Natural killer cell (primary cell): Measurements from ENCODE around the gene ELAC2. TPM values are rescaled to one million over a fixed set of nuclear protein-coding genes. Genes with fewer than 3 reads are reported as not detected.

Experiments
- ATAC-seq, 3 donors: fragments of 150-1000 bp in 2 of 3; fragments of 200-7000 bp in 1 of 3; cut with Tn5 transposase; 1 replicate in 1 of 3; 2 replicates in 2 of 3; pipeline ENCODE4 v1.10.0; 2021; ENCODE audit warnings: mild to moderate bottlenecking in 2 of 3, moderate library complexity in 2 of 3
- DNase-seq, 2 donors: peaks; one replicate each; pipeline versions ENCODE4 v3.0.0 to v3.0.0-alpha.2; 2013 to 2021; ENCODE audit warnings: mixed read lengths in 1 of 2
- H3K27ac ChIP-seq: one replicate; pipeline ENCODE4 v1.5.1; 2013; ENCODE audit warnings: mild to moderate bottlenecking, low read length
- H3K27me3 ChIP-seq: one replicate; pipeline ENCODE4 v1.6.1; 2013; ENCODE audit warnings: low read length; ENCODE audit not compliant: control insufficient read depth, insufficient read depth
- H3K36me3 ChIP-seq: one replicate; pipeline ENCODE4 v1.6.1; 2013; ENCODE audit warnings: low read length; ENCODE audit not compliant: control insufficient read depth, insufficient read depth
- H3K4me1 ChIP-seq: one replicate; pipeline ENCODE4 v1.6.1; 2013; ENCODE audit warnings: low read length; ENCODE audit not compliant: control insufficient read depth, insufficient read depth
- H3K4me3 ChIP-seq: one replicate; pipeline ENCODE4 v1.5.1; 2013; ENCODE audit warnings: low read length
- H3K9me3 ChIP-seq: one replicate; pipeline ENCODE4 v1.6.1; 2013; ENCODE audit warnings: low read length; ENCODE audit not compliant: control insufficient read depth, insufficient read depth
- H3K27ac Mint-ChIP-seq, 2 donors: one replicate each; pipeline ENCODE4 v1.8.0; 2022; ENCODE audit warnings: mild to moderate bottlenecking in 2 of 2, mixed read lengths in 2 of 2, moderate library complexity in 1 of 2
- H3K27me3 Mint-ChIP-seq, 2 donors: one replicate each; pipeline ENCODE4 v1.8.0; 2022; ENCODE audit warnings: low read depth in 2 of 2, mixed read lengths in 2 of 2
- H3K36me3 Mint-ChIP-seq: one replicate; pipeline ENCODE4 v1.8.0; 2022; ENCODE audit warnings: mixed read lengths
- H3K4me1 Mint-ChIP-seq, 2 donors: one replicate each; pipeline ENCODE4 v1.8.0; 2022; ENCODE audit warnings: mixed read lengths in 2 of 2
- H3K4me3 Mint-ChIP-seq: one replicate; pipeline ENCODE4 v1.8.0; 2022; ENCODE audit warnings: mild to moderate bottlenecking, moderate library complexity, mixed read lengths
- H3K9me3 Mint-ChIP-seq, 2 donors: one replicate each; pipeline ENCODE4 v1.8.0; 2022; ENCODE audit warnings: mixed read lengths in 2 of 2
- CTCF ChIP-seq: fragments of 200-600 bp; IDR thresholded peaks from one replicate; pipeline ENCODE4 v1.8.0; 2022; ENCODE audit warnings: antibody characterized with exemption
- WGBS: methylation state at CpG from one replicate; pipeline ENCODE4 v1.1.7; 2013; ENCODE audit warnings: missing lambda C conversion rate; ENCODE audit not compliant: insufficient coverage; 5-methylcytosine and 5-hydroxymethylcytosine counted together
- intact Hi-C: fragments of 100-400 bp; cut with micrococcal nuclease; formaldehyde crosslinking; loops from one replicate; pipeline ENCODE4 v1.14.2; 2022
- total RNA-seq, 4 donors: library from RNA; stranded (reverse); fragments of 120-200 nt in 1 of 4; gene quantifications; one replicate each; pipeline versions ENCODE4 v1.2.3 to v1.2.4, GENCODE V29; 2013 to 2022

Gene ELAC2
- total RNA-seq, 3 donors from 2014 or later (not counting 1 experiment from before 2014, with no cell fraction given), result 65.5 to 84.2 (median 83.4) TPM

DNA sequence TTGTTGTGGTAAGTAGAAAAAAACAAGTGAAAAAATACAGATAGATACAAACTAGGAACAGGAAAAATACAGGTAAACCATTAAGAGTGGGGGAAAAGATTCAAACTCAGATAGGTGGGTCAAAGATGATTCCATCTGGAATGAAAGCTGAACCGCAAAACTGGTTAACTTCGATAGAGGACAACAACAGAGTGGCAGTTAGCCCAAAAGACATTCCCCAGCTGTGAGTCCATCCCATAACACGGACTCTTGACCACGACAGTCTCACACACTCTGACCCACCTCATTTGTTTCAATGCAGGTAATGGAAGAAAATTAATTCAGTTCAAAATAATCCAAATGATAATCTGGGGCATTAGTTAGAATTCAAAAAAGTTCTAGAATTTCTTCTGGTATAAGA lies 13.5 kb downstream of the ELAC2 start:
- WGBS, result 96% methylated on average over 2 of the region's 4 CpGs
- H3K4me3 Mint-ChIP-seq, result no peak overlapping the region
- Histone ChIP-seq H3K4me3 (no peak overlapping the region), H3K9me3 (no peaks in the 10 kb centered on the region), H3K4me1 (no peaks in the 10 kb centered on the region), H3K27me3 (no peaks in the 10 kb centered on the region), H3K27ac (no peak overlapping the region), H3K36me3 (peaks cover 70% of the 10 kb centered on the region)
- DNase-seq (no peak), ATAC-seq (no peak)
- TF ChIP-seq CTCF, result no peak
- H3K36me3 Mint-ChIP-seq, result peaks cover 17% of the 10 kb centered on the region
- no peaks in the 10 kb centered on the region for H3K27me3 Mint-ChIP-seq
- intact Hi-C loops, result loop anchor here (5.0 kb wide), 1 partner anchor 747 kb away; no protein-coding TSS in a partner anchor
- H3K9me3 Mint-ChIP-seq, result no peaks in the 10 kb centered on the region
- H3K27ac Mint-ChIP-seq, result no peak overlapping the region
- peaks cover 4 to 7% of the 10 kb centered on the region in 2 donors for H3K4me1 Mint-ChIP-seq

GRCh38 chr17:13003927-13004326 lies 13.9 kb downstream of the ELAC2 start:
- no peak for TF ChIP-seq CTCF
- Mint-ChIP-seq H3K4me3 (no peak overlapping the region), H3K27me3 (no peaks in the 10 kb centered on the region), H3K4me1 (peaks cover 4 to 7% of the 10 kb centered on the region in 2 donors), H3K36me3 (peaks cover 17% of the 10 kb centered on the region), H3K9me3 (no peaks in the 10 kb centered on the region), H3K27ac (no peak overlapping the region)
- DNase-seq, result no peak
- no peak for ATAC-seq
- H3K27ac ChIP-seq, result no peak overlapping the region
- no peak overlapping the region for H3K4me3 ChIP-seq
- H3K4me1 ChIP-seq, result no peaks in the 10 kb centered on the region
- WGBS, result 94% methylated on average over 5 of the region's 6 CpGs
- no peaks in the 10 kb centered on the region for H3K27me3 ChIP-seq
- intact Hi-C loops, result loop anchor here (5.0 kb wide), 1 partner anchor 747 kb away; no protein-coding TSS in a partner anchor
- H3K9me3 ChIP-seq, result no peaks in the 10 kb centered on the region
- peaks cover 70% of the 10 kb centered on the region for H3K36me3 ChIP-seq

- intact Hi-C loops, result loop anchor here (5.0 kb wide), 1 partner anchor 746 kb away; no protein-coding TSS in a partner anchor
- Histone ChIP-seq H3K36me3 (peaks cover 72% of the 10 kb centered on the region), H3K9me3 (no peaks in the 10 kb centered on the region), H3K4me3 (no peak overlapping the region), H3K4me1 (no peaks in the 10 kb centered on the region), H3K27me3 (no peaks in the 10 kb centered on the region), H3K27ac (no peak overlapping the region)
- DNase-seq (no peak), ATAC-seq (peak in 2 of 3 donors; percentile 12 to 15)
- H3K4me1 Mint-ChIP-seq, result peaks cover 4 to 7% of the 10 kb centered on the region in 2 donors
- no peaks in the 10 kb centered on the region for H3K9me3 Mint-ChIP-seq
- peaks cover 17% of the 10 kb centered on the region for H3K36me3 Mint-ChIP-seq
- 91% methylated on average over 9 of the region's 9 CpGs for WGBS
- H3K27ac Mint-ChIP-seq, result no peak overlapping the region
- TF ChIP-seq CTCF, result peak; percentile 53
- no peaks in the 10 kb centered on the region for H3K27me3 Mint-ChIP-seq
- H3K4me3 Mint-ChIP-seq, result no peak overlapping the region
Observed at GRCh38 chr17:13003454-13003851, 14.4 kb downstream of the ELAC2 start.
